ENCODE results near the gene NARS2. TPM values are rescaled to one million over a fixed set of nuclear protein-coding genes. Genes with fewer than 3 reads are reported as not detected.

NARS2 gene
- total RNA-seq, 4 donors from 2014 or later: 12.9 to 29.1 (median 18.7) TPM

- Histone ChIP-seq H3K4me3 (no peak overlapping the region), H3K27ac (no peak overlapping the region), H3K4me1 (no peaks in the 10 kb centered on the region), H3K9me3 (no peaks in the 10 kb centered on the region), H3K36me3 (no peaks in the 10 kb centered on the region), H3K27me3 (no peaks in the 10 kb centered on the region)
- DNase-seq: no peak
- intact Hi-C loops (cut with DNase I; ENCODE audit: low total_unique reads): no loop called here
- in situ Hi-C loops (cut with MboI; ENCODE audit: low sequenced_read_pairs in 4 of 4): no loop called here
- no peak for ATAC-seq
- TF ChIP-seq POLR2A (IDR thresholded peaks at IDR 0.05): no peak
- TF ChIP-seq CTCF (IDR thresholded peaks at IDR 0.05 in 4 of 5, conservative IDR thresholded peaks at IDR 0.05 in 1 of 5): no peak
Measured at GRCh38 chr11:78533399-78533798, 41.3 kb downstream of the NARS2 start.

- in situ Hi-C loops (cut with MboI; ENCODE audit: low sequenced_read_pairs in 4 of 4) (no loop called here), intact Hi-C loops (cut with DNase I; ENCODE audit: low total_unique reads) (no loop called here)
- DNase-seq: no peak
- H3K36me3 ChIP-seq: no peaks in the 10 kb centered on the region
- H3K4me3 ChIP-seq: no peak overlapping the region
- no peaks in the 10 kb centered on the region for H3K27me3 ChIP-seq
- H3K4me1 ChIP-seq: no peaks in the 10 kb centered on the region
- TF ChIP-seq POLR2A (IDR thresholded peaks at IDR 0.05) (no peak), CTCF (IDR thresholded peaks at IDR 0.05 in 4 of 5, conservative IDR thresholded peaks at IDR 0.05 in 1 of 5) (no peak)
- H3K9me3 ChIP-seq: no peaks in the 10 kb centered on the region
- H3K27ac ChIP-seq: no peak overlapping the region
- no peak for ATAC-seq
Measured at GRCh38 chr11:78532991-78533390, 41.7 kb downstream of the NARS2 start.

DNA sequence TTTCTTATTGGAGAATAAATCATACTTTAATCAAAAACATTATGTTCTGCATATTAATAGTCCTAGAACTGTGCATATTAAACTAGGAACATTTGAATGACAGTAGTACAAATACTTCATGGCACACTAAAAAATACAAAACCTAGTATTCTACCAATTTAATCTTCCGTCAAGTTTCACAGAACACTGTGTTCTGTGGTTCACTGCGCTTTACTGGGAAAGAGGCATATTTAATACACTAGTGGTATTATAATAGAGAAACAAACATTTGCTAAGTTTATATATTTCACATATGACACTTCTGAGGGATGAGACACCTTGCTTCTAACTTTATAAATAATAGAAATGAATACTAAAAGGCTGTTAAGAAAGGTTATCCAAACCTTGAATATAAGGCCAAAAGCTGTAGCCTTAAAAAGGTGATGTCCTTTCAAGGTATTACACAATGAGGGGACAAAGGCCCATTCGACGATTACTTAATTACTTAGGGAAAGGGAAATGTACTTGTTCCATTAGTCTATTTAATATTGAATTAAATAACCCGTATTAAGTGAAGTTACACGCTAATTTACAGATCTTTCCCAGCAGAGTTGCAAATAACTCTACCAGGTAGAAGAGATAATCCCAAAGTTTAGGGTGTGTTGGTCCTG lies 48.0 kb downstream of the NARS2 start:
- DNase-seq (no peak), ATAC-seq (no peak)
- Histone ChIP-seq H3K27ac (no peak overlapping the region), H3K9me3 (no peaks in the 10 kb centered on the region), H3K4me3 (no peak overlapping the region), H3K4me1 (no peaks in the 10 kb centered on the region), H3K36me3 (no peaks in the 10 kb centered on the region), H3K27me3 (no peaks in the 10 kb centered on the region)
- no peak for TF ChIP-seq POLR2A (IDR thresholded peaks at IDR 0.05)
- TF ChIP-seq CTCF (IDR thresholded peaks at IDR 0.05 in 4 of 5, conservative IDR thresholded peaks at IDR 0.05 in 1 of 5): no peak
- intact Hi-C loops (cut with DNase I; ENCODE audit: low total_unique reads): no loop called here
- in situ Hi-C loops (cut with MboI; ENCODE audit: low sequenced_read_pairs in 4 of 4): no loop called here

DNA sequence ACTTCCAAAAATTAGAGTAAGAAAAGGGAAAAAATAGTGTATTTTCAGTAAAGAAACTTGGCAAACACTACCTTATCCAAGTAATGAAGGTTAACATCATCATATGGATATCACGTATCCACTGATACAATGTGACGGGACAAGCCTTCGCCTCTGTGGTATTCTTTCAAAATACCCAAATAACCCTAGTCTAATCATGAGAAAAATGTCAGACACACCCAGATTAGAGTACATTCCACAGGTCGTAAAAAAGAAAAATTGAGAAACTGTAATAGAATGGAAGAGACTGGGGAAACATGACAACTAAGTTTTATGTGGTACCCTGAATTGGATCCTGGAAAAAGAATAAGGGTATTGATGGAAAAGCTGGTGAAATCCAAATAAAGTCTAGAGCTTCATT lies 48.9 kb downstream of the NARS2 start:
- Histone ChIP-seq H3K36me3 (no peaks in the 10 kb centered on the region), H3K9me3 (no peaks in the 10 kb centered on the region), H3K4me1 (no peaks in the 10 kb centered on the region), H3K27me3 (no peaks in the 10 kb centered on the region), H3K4me3 (no peak overlapping the region), H3K27ac (no peak overlapping the region)
- TF ChIP-seq CTCF (IDR thresholded peaks at IDR 0.05 in 4 of 5, conservative IDR thresholded peaks at IDR 0.05 in 1 of 5): no peak
- ATAC-seq (no peak), DNase-seq (no peak)
- in situ Hi-C loops (cut with MboI; ENCODE audit: low sequenced_read_pairs in 4 of 4): no loop called here
- intact Hi-C loops (cut with DNase I; ENCODE audit: low total_unique reads): no loop called here

- in situ Hi-C loops (cut with MboI; ENCODE audit: low sequenced_read_pairs in 4 of 4): no loop called here
- Histone ChIP-seq H3K27ac (no peak overlapping the region), H3K4me3 (no peak overlapping the region), H3K4me1 (no peaks in the 10 kb centered on the region), H3K9me3 (no peaks in the 10 kb centered on the region), H3K27me3 (no peaks in the 10 kb centered on the region), H3K36me3 (no peaks in the 10 kb centered on the region)
- DNase-seq (no peak), ATAC-seq (no peak)
- TF ChIP-seq CTCF (IDR thresholded peaks at IDR 0.05 in 4 of 5, conservative IDR thresholded peaks at IDR 0.05 in 1 of 5): no peak
- no peak for TF ChIP-seq POLR2A (IDR thresholded peaks at IDR 0.05)
- intact Hi-C loops (cut with DNase I; ENCODE audit: low total_unique reads): no loop called here
Measured at GRCh38 chr11:78520230-78520629, 54.4 kb downstream of the NARS2 start.
